Bronchial epithelial cell (primary cell): ENCODE data around the gene TNK1. TPM values are rescaled to one million over a fixed set of nuclear protein-coding genes. Genes with fewer than 3 reads are reported as not detected.

Experiments used
- DNase-seq: peaks from one replicate; pipeline ENCODE4 v3.0.0-alpha.2; 2010; ENCODE audit warnings: low read depth
- FAIRE-seq: peaks from 2 replicates; lab custom pipeline; 2011; peaks lifted over from hg19 to GRCh38; lab: Jason Lieb, UNC
- H3K27me3 ChIP-seq: 2 replicates; pipeline ENCODE4 v1.5.1; 2011; ENCODE audit warnings: low read length; ENCODE audit not compliant: control insufficient read depth, insufficient read depth
- H3K36me3 ChIP-seq: 2 replicates; pipeline ENCODE4 v1.5.1; 2011; ENCODE audit warnings: low read length; ENCODE audit not compliant: control insufficient read depth, insufficient read depth
- H3K4me3 ChIP-seq: 2 replicates; pipeline ENCODE4 v1.5.1; 2011; ENCODE audit warnings: mild to moderate bottlenecking, low read depth, low read length, control low read depth
- CTCF ChIP-seq: IDR thresholded peaks from 2 replicates; pipeline ENCODE4 v1.5.1; 2011; ENCODE audit warnings: mild to moderate bottlenecking, moderate library complexity, low read length, control low read depth, inconsistent platforms; ENCODE audit not compliant: insufficient read depth, severe bottlenecking
- total RNA-seq: library from RNA; depleted of rRNA; stranded (reverse); fragments of >200 nt; gene quantifications from 2 replicates; pipeline ENCODE4 v1.2.1, GENCODE V29; 2014

The TNK1 gene
- total RNA-seq, 1 donor from 2014 or later, result 11.8 TPM

- H3K27me3 ChIP-seq, result no peaks in the 10 kb centered on the region
- FAIRE-seq, result no peak
- DNase-seq, result peak; percentile 41
- H3K4me3 ChIP-seq, result peak within 1 kb of the TSS; percentile 96
- H3K36me3 ChIP-seq, result no peaks in the 10 kb centered on the region
- no peak for TF ChIP-seq CTCF
These were observed 25.8 kb upstream of the TNK1 start, which contains the start of gene TMEM95 for GRCh38 chr17:7355053-7355452. Gene TMEM95 (plus strand): TSS chr17:7355156. CDS start chr17:7355205, 49 bp downstream.

GRCh38 chr17:7355573-7355972, 25.3 kb upstream of the TNK1 start:
- FAIRE-seq, result no peak

GRCh38 chr17:7356072-7356549, 24.8 kb upstream of the TNK1 start:
- no peaks in the 10 kb centered on the region for H3K27me3 ChIP-seq

More at GRCh38 chr17:7355573-7355972, 25.3 kb upstream of the TNK1 start:
- DNase-seq, result peak; percentile 29
- TF ChIP-seq CTCF, result no peak
- no peaks in the 10 kb centered on the region for H3K27me3 ChIP-seq
- H3K36me3 ChIP-seq, result no peaks in the 10 kb centered on the region
- H3K4me3 ChIP-seq, result no peak overlapping the region

GRCh38 chr17:7356756-7357155, 24.1 kb upstream of the TNK1 start:
- no peak for TF ChIP-seq CTCF
- Histone ChIP-seq H3K27me3 (no peaks in the 10 kb centered on the region), H3K4me3 (no peak overlapping the region), H3K36me3 (no peaks in the 10 kb centered on the region)
- DNase-seq, result no peak
- FAIRE-seq, result no peak

More at GRCh38 chr17:7356072-7356549, 24.8 kb upstream of the TNK1 start:
- peak; percentile 97 for TF ChIP-seq CTCF
- no peaks in the 10 kb centered on the region for H3K36me3 ChIP-seq
- DNase-seq, result peak; percentile 82
- no peak overlapping the region for H3K4me3 ChIP-seq
- peak; percentile 47 for FAIRE-seq

GRCh38 chr17:7357381-7357780, 23.5 kb upstream of the TNK1 start:
- no peak overlapping the region for H3K4me3 ChIP-seq
- H3K27me3 ChIP-seq, result no peaks in the 10 kb centered on the region
- H3K36me3 ChIP-seq, result no peaks in the 10 kb centered on the region
- no peak for TF ChIP-seq CTCF
- DNase-seq (no peak), FAIRE-seq (no peak)

GRCh38 chr17:7361906-7362305, 19.0 kb upstream of the TNK1 start:
- DNase-seq (peak; percentile 91), FAIRE-seq (peak; percentile 47)
- H3K4me3 ChIP-seq, result no peak overlapping the region
- no peaks in the 10 kb centered on the region for H3K27me3 ChIP-seq
- no peak for TF ChIP-seq CTCF
- H3K36me3 ChIP-seq, result no peaks in the 10 kb centered on the region
